PC-9 (cell line): Measurements from ENCODE around the gene NAXD. TPM values are rescaled to one million over a fixed set of nuclear protein-coding genes. Genes with fewer than 3 reads are reported as not detected.

ENCODE experiments used
- BruUV-seq: library from RNA; stranded (reverse); fragments of 400-500 nt; replicated peaks from 2 replicates; lab custom pipeline; 2021; lab: Mats Ljungman, UMichigan
- CTCF ChIA-PET: fragments of 300-600 bp; sonication (Branson Sonifier 250); formaldehyde crosslinking; loops from one replicate; lab custom pipeline; 2022; ENCODE audit warnings: antibody characterized with exemption; lab: Charles Lee
- POLR2A ChIA-PET: fragments of 300-600 bp; sonication (Branson Sonifier 250); formaldehyde crosslinking; loops from one replicate; lab custom pipeline; 2022; ENCODE audit warnings: antibody characterized with exemption; ENCODE audit not compliant: unreplicated experiment; lab: Charles Lee
- DNase-seq, 2 experiments: peaks; one replicate each; pipeline versions ENCODE4 v3.0.0 to v3.0.0-alpha.2; 2015 to 2022; ENCODE audit warnings: mixed read lengths in 1 of 2
- H2AFZ ChIP-seq: fragments of 200-600 bp; sonication (generic); 2 replicates; pipeline ENCODE4 v1.8.1; 2017; ENCODE audit warnings: antibody characterized with exemption
- H3F3A ChIP-seq: fragments of 200-600 bp; sonication (generic); 2 replicates; pipeline ENCODE4 v1.8.1; 2017; ENCODE audit warnings: antibody characterized with exemption, mild to moderate bottlenecking, low read depth; ENCODE audit not compliant: insufficient read depth
- H3K27ac ChIP-seq: fragments of 200-600 bp; sonication (generic); 2 replicates; pipeline ENCODE4 v1.6.1; 2016; ENCODE audit warnings: mixed run types
- H3K27me3 ChIP-seq: fragments of 200-600 bp; sonication (generic); 2 replicates; pipeline ENCODE4 v1.6.1; 2016; ENCODE audit warnings: low read depth, mixed run types; ENCODE audit not compliant: insufficient read depth
- H3K36me3 ChIP-seq: fragments of 200-600 bp; sonication (generic); 2 replicates; pipeline ENCODE4 v1.6.1; 2016; ENCODE audit warnings: low read depth, mixed run types
- H3K4me1 ChIP-seq: fragments of 200-600 bp; sonication (generic); replicated peaks from 2 replicates; pipeline ENCODE4 v1.6.1; 2016; ENCODE audit warnings: mixed run types; ENCODE audit not compliant: insufficient read depth
- H3K4me2 ChIP-seq: fragments of 200-600 bp; sonication (generic); 2 replicates; pipeline ENCODE4 v1.6.1; 2017; ENCODE audit warnings: mixed run types
- H3K4me3 ChIP-seq: fragments of 200-600 bp; sonication (generic); 2 replicates; pipeline ENCODE4 v1.6.1; 2016; ENCODE audit warnings: mixed run types
- H3K79me2 ChIP-seq: fragments of 200-600 bp; sonication (generic); 2 replicates; pipeline ENCODE4 v1.6.1; 2017; ENCODE audit warnings: low read depth, mixed run types
- H3K9me2 ChIP-seq: fragments of 200-600 bp; sonication (generic); 2 replicates; pipeline ENCODE4 v1.8.1; 2017; ENCODE audit warnings: mild to moderate bottlenecking; ENCODE audit not compliant: insufficient read depth
- H3K9me3 ChIP-seq: fragments of 200-600 bp; sonication (generic); 2 replicates; pipeline ENCODE4 v1.8.1; 2016; ENCODE audit warnings: low read depth; ENCODE audit not compliant: insufficient read depth
- H4K20me1 ChIP-seq: fragments of 200-600 bp; sonication (generic); 2 replicates; pipeline ENCODE4 v1.8.1; 2017; ENCODE audit not compliant: insufficient read depth
- CTCF ChIP-seq: fragments of 200-600 bp; sonication (generic); conservative IDR thresholded peaks from 2 replicates; pipeline ENCODE4 v1.6.1; 2017; ENCODE audit warnings: mixed run types, antibody characterized with exemption, mild to moderate bottlenecking, moderate library complexity
- EZH2 ChIP-seq: fragments of 200-600 bp; sonication (generic); IDR thresholded peaks from 2 replicates; pipeline ENCODE4 v1.8.0; 2017; ENCODE audit warnings: antibody characterized with exemption, low read depth
- intact Hi-C: fragments of 100-400 bp; cut with micrococcal nuclease; formaldehyde crosslinking; loops from one replicate; pipeline ENCODE4 v1.10.0; 2022; ENCODE audit not compliant: unreplicated experiment
- total RNA-seq: library from RNA; stranded (reverse); gene quantifications from 2 replicates; pipeline ENCODE4 v1.2.3, GENCODE V29; 2021

NAXD gene
- total RNA-seq, 1 experiment from 2014 or later = 30.2 TPM

GRCh38 chr13:110682746-110683145, 67.4 kb downstream of the NAXD start:
- H4K20me1 ChIP-seq = peaks cover 4% of the 10 kb centered on the region; the same call in 1 of the 2 replicates
- H3K4me1 ChIP-seq = no peaks in the 10 kb centered on the region
- TF ChIP-seq EZH2 (no peak), CTCF (no peak)
- POLR2A ChIA-PET = no interaction called here
- no peaks in the 10 kb centered on the region for H3K9me3 ChIP-seq
- H3F3A ChIP-seq = peaks cover 8% of the 10 kb centered on the region
- no peak overlapping the region for H3K4me2 ChIP-seq
- no peaks in the 10 kb centered on the region for H3K79me2 ChIP-seq
- H3K36me3 ChIP-seq = peaks cover 25% of the 10 kb centered on the region
- no peak overlapping the region for H2AFZ ChIP-seq
- no TSS peak for BruUV-seq
- CTCF ChIA-PET = no interaction called here
- DNase-seq = no peak
- H3K27ac ChIP-seq = no peak overlapping the region
- intact Hi-C loops = no loop called here
- H3K4me3 ChIP-seq = no peak overlapping the region
- no peaks in the 10 kb centered on the region for H3K27me3 ChIP-seq
- H3K9me2 ChIP-seq = no peaks in the 10 kb centered on the region

- Histone ChIP-seq H3K79me2 (no peaks in the 10 kb centered on the region), H3K4me1 (no peaks in the 10 kb centered on the region), H3K27me3 (no peaks in the 10 kb centered on the region), H3F3A (peaks cover 8% of the 10 kb centered on the region), H3K9me3 (no peaks in the 10 kb centered on the region), H3K9me2 (no peaks in the 10 kb centered on the region), H3K36me3 (peaks cover 20% of the 10 kb centered on the region), H3K27ac (no peak overlapping the region), H2AFZ (no peak overlapping the region), H3K4me3 (no peak overlapping the region), H4K20me1 (peaks cover 4% of the 10 kb centered on the region; the same call in 1 of the 2 replicates), H3K4me2 (no peak overlapping the region)
- POLR2A ChIA-PET = no interaction called here
- no peak for DNase-seq
- TF ChIP-seq EZH2 = no peak
- peak; percentile 53; the same call in 1 of the 2 replicates for TF ChIP-seq CTCF
- CTCF ChIA-PET = no interaction called here
- intact Hi-C loops = no loop called here
- no TSS peak for BruUV-seq
Measured at GRCh38 chr13:110683203-110683883, 68.0 kb downstream of the NAXD start.

- H3K36me3 ChIP-seq = peaks cover 18% of the 10 kb centered on the region
- ChIA-PET POLR2A (no interaction called here), CTCF (no interaction called here)
- peaks cover 4% of the 10 kb centered on the region; the same call in 1 of the 2 replicates for H4K20me1 ChIP-seq
- DNase-seq = no peak
- no peaks in the 10 kb centered on the region for H3K79me2 ChIP-seq
- no peak overlapping the region for H3K4me3 ChIP-seq
- no TSS peak for BruUV-seq
- no peaks in the 10 kb centered on the region for H3K9me2 ChIP-seq
- intact Hi-C loops = no loop called here
- no peak overlapping the region for H2AFZ ChIP-seq
- no peak overlapping the region for H3K27ac ChIP-seq
- TF ChIP-seq EZH2 (no peak), CTCF (no peak)
- no peaks in the 10 kb centered on the region for H3K27me3 ChIP-seq
- no peaks in the 10 kb centered on the region for H3K4me1 ChIP-seq
- peaks cover 8% of the 10 kb centered on the region for H3F3A ChIP-seq
- H3K4me2 ChIP-seq = no peak overlapping the region
- H3K9me3 ChIP-seq = no peaks in the 10 kb centered on the region
Measured at GRCh38 chr13:110683921-110684320, 68.6 kb downstream of the NAXD start.
